Measurements from ENCODE around the gene SLC39A5. TPM values are rescaled to one million over a fixed set of nuclear protein-coding genes. Genes with fewer than 3 reads are reported as not detected.
A peak's percentile ranks its signal among the peaks of the same experiment; 100 is the strongest.
"Not testable (repeated sequence)": the region's sequence is repeated elsewhere in the genome, so short reads cannot be mapped to it uniquely, and the experiment has no call there.

Gene SLC39A5
- total RNA-seq, 1 donor from 2014 or later = not detected

DNA sequence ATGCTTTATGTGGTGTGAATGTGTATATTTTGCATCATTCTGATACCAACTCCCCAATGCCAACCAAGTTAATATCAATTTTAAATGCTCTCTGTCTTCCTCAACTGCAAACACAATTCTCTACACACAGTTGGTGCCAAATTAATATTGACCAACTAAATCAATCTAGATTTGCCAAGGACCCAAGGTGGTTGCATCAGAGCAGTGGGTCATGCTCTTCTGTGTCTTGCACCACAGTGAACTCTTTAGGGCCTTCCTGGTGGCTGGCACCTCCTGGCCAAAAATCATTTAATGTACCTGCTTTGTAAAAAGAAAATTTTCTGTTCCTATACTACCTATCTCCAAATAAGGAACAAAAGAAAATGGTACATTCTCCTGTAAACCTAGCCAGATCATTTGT is 51.0 kb downstream of the SLC39A5 start:
- no peak for DNase-seq

- DNase-seq = no peak
These were observed 52.2 kb downstream of the SLC39A5 start for GRCh38 chr12:56282030-56282429.

DNA sequence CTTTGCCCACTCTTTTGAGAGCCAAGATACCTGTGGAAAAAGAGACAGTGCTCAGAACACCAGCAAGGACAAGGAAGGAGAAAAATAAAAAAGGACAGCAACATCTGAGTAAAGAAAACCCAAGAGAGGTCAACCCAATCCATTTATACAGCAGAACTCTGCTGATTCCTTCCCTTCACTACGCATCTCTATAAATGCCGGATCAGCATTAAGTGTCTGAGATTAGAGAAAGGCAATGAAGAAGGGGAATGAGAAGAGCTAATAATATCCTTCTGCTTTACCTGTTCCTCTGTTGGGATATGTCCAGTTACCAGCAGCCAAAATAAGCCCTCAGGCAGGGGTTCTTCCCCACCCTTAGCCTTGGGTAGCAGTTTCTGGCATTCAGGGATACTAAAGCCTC is 52.7 kb downstream of the SLC39A5 start:
- DNase-seq = no peak

GRCh38 chr12:56284263-56284662 is 54.4 kb downstream of the SLC39A5 start:
- not testable (repeated sequence) for DNase-seq

DNA sequence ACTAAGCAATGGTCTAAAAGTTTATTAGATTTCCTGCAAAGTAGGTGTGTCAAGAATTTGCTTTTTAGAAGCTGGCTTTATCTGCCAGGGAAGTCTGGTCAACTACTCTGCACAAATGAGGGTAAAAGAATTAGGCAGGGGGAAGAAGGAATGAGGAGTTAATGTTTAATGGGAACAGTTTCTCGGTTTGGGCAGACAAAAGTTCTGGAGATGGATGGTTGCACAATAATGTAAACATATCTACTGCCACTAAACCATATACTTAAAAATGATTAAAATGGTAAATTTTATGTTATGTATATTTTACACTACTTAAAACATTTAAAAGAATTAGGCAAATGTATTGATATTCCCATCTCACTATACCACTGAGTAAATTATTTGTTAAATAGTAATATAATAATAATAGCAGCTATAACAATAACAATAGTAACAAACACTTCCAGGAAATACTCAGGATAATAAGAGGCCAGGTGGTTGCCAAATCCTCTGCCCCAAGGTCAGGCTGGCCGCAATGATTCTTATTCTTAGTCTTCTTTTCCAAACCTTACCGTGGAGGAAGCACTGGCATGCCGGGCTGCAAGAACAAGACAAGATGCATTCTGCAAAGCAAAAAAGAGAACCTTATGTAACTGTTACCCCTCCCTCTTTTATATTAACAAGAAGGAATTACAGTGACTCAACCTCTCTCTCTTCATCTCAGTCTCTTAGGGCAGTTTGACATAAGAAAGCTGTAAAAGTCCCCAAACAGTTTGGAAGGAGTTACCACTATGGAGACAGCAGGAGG is 56.4 kb downstream of the SLC39A5 start:
- DNase-seq = peak; percentile 56

Other genes starting within 250 kb of the SLC39A5 start
- 12.4 and 18.9 TPM in 2 replicates for gene SUOX, start 232.8 kb upstream of the SLC39A5 start, total RNA-seq
- 0.70 and 1.4 TPM in 2 replicates for gene IKZF4, start 209.0 kb upstream of the SLC39A5 start, total RNA-seq
- 199 and 372 TPM in 2 replicates for gene RPS26, start 188.1 kb upstream of the SLC39A5 start, total RNA-seq
- gene ERBB3, start 149.9 kb upstream of the SLC39A5 start, total RNA-seq = 0.34 and 0.88 TPM in 2 replicates
- gene PA2G4, start 125.5 kb upstream of the SLC39A5 start, total RNA-seq = 106 and 276 TPM in 2 replicates
- gene RPL41, start 113.4 kb upstream of the SLC39A5 start, total RNA-seq = 2,567 and 3,056 TPM in 2 replicates
- gene ZC3H10, start 111.8 kb upstream of the SLC39A5 start, total RNA-seq = 4.7 and 5.6 TPM in 2 replicates
- gene ESYT1, start 101.8 kb upstream of the SLC39A5 start, total RNA-seq = 400 and 456 TPM in 2 replicates
- gene MYL6B, start 77.5 kb upstream of the SLC39A5 start, total RNA-seq = 80.8 and 96.8 TPM in 2 replicates
- 1,647 and 2,863 TPM in 2 replicates for gene MYL6, start 71.7 kb upstream of the SLC39A5 start, total RNA-seq
- gene SMARCC2, start 40.6 kb upstream of the SLC39A5 start, total RNA-seq = 47.5 and 51.2 TPM in 2 replicates
- 102 and 119 TPM in 2 replicates for gene RNF41, start 8.1 kb upstream of the SLC39A5 start, total RNA-seq
- gene NABP2, start 5.7 kb upstream of the SLC39A5 start, total RNA-seq = 24.8 and 32.9 TPM in 2 replicates
- 23.0 and 31.5 TPM in 2 replicates for gene ANKRD52, start 28.3 kb downstream of the SLC39A5 start, total RNA-seq
- 8.4 and 10.0 TPM in 2 replicates for gene COQ10A, start 36.9 kb downstream of the SLC39A5 start, total RNA-seq
- 67.0 and 267 TPM in 2 replicates for gene CS, start 70.3 kb downstream of the SLC39A5 start, total RNA-seq
- gene CNPY2, start 85.9 kb downstream of the SLC39A5 start, total RNA-seq = 80.0 and 94.8 TPM in 2 replicates
- 16.8 and 24.2 TPM in 2 replicates for gene PAN2, start 103.9 kb downstream of the SLC39A5 start, total RNA-seq
- 0.23 and 0.34 TPM in 2 replicates for gene IL23A, start 108.8 kb downstream of the SLC39A5 start, total RNA-seq
- 72.7 and 95.0 TPM in 2 replicates for gene STAT2, start 130.1 kb downstream of the SLC39A5 start, total RNA-seq
- not detected in 2 replicates for gene APOF, start 132.8 kb downstream of the SLC39A5 start, total RNA-seq
- 8.8 and 24.7 TPM in 2 replicates for gene TIMELESS, start 219.4 kb downstream of the SLC39A5 start, total RNA-seq
- gene MIP, start 224.6 kb downstream of the SLC39A5 start, total RNA-seq = not detected in 2 replicates
- 1.6 and 2.4 TPM in 2 replicates for gene SPRYD4, start 238.5 kb downstream of the SLC39A5 start, total RNA-seq

Measured in dermis blood vessel endothelial cell (primary cell).